HepG2 (cell line): ENCODE results near the gene TLE7. TPM values are rescaled to one million over a fixed set of nuclear protein-coding genes. Genes with fewer than 3 reads are reported as not detected.
A peak's percentile ranks its signal among the peaks of the same experiment; 100 is the strongest.

Source experiments
- ATAC-seq: fragments of 200-7000 bp; cut with Tn5 transposase; 3 replicates; pipeline ENCODE4 v1.9.1; 2020; ENCODE audit warnings: mild to moderate bottlenecking, moderate library complexity
- BruUV-seq: library from RNA; stranded (reverse); fragments of 400-500 nt; replicated peaks from 2 replicates; lab custom pipeline; 2021; lab: Mats Ljungman, UMichigan
- CTCF ChIA-PET: fragments of 300-600 bp; formaldehyde crosslinking; extraction: SDS; loops from one replicate; lab custom pipeline; 2021; ENCODE audit warnings: low total read pairs, inconsistent platforms, low intra/inter-chr PET ratio; lab: Yijun Ruan, JAX
- POLR2A ChIA-PET: fragments of 350-600 bp; sonication (Branson Sonifier 250); formaldehyde crosslinking; loops from one replicate; lab custom pipeline; 2020; ENCODE audit warnings: antibody characterized with exemption, inconsistent platforms; lab: Yijun Ruan, JAX
- DNase-seq: peaks from one replicate; pipeline ENCODE4 v3.0.0-alpha.2; 2015; ENCODE audit warnings: low spot score
- FAIRE-seq: peaks from 3 replicates; lab custom pipeline; 2011; peaks lifted over from hg19 to GRCh38; lab: Jason Lieb, UNC
- H2AFZ ChIP-seq: one replicate; pipeline ENCODE4 v1.6.1; 2011; ENCODE audit warnings: low read length, inconsistent platforms
- H3K27ac ChIP-seq: fragments of 300-600 bp; 3 replicates; pipeline ENCODE4 v1.8.0; 2011; ENCODE audit warnings: mixed run types, mild to moderate bottlenecking, mixed read lengths, low read length, inconsistent platforms; ENCODE audit not compliant: insufficient read depth; ENCODE audit errors: extremely low read length
- H3K27me3 ChIP-seq, 2 experiments: fragments of 200-600 bp in 1 of 2; 2 replicates in 1 of 2; 3 replicates in 1 of 2; pipeline versions ENCODE4 v1.6.0 to v1.8.0; 2011; ENCODE audit warnings: low read length in 2 of 2, mild to moderate bottlenecking in 2 of 2, moderate library complexity in 2 of 2, inconsistent platforms in 1 of 2; ENCODE audit not compliant: insufficient read depth in 2 of 2, control insufficient read depth in 1 of 2
- H3K36me3 ChIP-seq, 2 experiments: fragments of 200-600 bp in 1 of 2; replicated peaks in 1 of 2; 2 replicates in 1 of 2; 3 replicates in 1 of 2; pipeline versions ENCODE4 v1.5.1 to v1.8.0; 2011; ENCODE audit warnings: low read length in 2 of 2, inconsistent platforms in 1 of 2; ENCODE audit not compliant: insufficient read depth in 2 of 2, control insufficient read depth in 1 of 2
- H3K4me1 ChIP-seq: 2 replicates; pipeline ENCODE4 v1.5.1; 2012; ENCODE audit warnings: low read length, inconsistent platforms; ENCODE audit not compliant: insufficient read depth
- H3K4me2 ChIP-seq: 2 replicates; pipeline ENCODE4 v1.6.0; 2011; ENCODE audit warnings: low read depth, low read length, inconsistent platforms
- H3K4me3 ChIP-seq, 3 experiments: fragments of 200-600 bp in 1 of 3; sonication (generic), shearing (Covaris generic) in 1 of 3; replicated peaks in 1 of 3; 2 replicates each; pipeline ENCODE4 v1.5.1; 2011 to 2016; ENCODE audit warnings: low read length in 3 of 3, inconsistent platforms in 2 of 3, low read depth in 2 of 3, mild to moderate bottlenecking in 2 of 3, control low read depth in 1 of 3, mixed read lengths in 1 of 3; ENCODE audit not compliant: insufficient read depth in 1 of 3
- H3K79me2 ChIP-seq: one replicate; pipeline ENCODE4 v1.6.1; 2011; ENCODE audit warnings: low read length, inconsistent platforms; ENCODE audit not compliant: insufficient read depth
- H3K9ac ChIP-seq: 2 replicates; pipeline ENCODE4 v1.6.0; 2011; ENCODE audit warnings: mild to moderate bottlenecking, low read depth, low read length, inconsistent platforms; ENCODE audit not compliant: insufficient read depth
- H3K9me3 ChIP-seq: 2 replicates; pipeline ENCODE4 v1.5.1; 2012; ENCODE audit warnings: mild to moderate bottlenecking, low read length
- H4K20me1 ChIP-seq: 2 replicates; pipeline ENCODE4 v1.6.0; 2011; ENCODE audit warnings: inconsistent platforms, mild to moderate bottlenecking, low read length, moderate library complexity; ENCODE audit not compliant: insufficient read depth
- BORCS8-MEF2B ChIP-seq: sonication (generic); formaldehyde crosslinking; IDR thresholded peaks from 2 replicates; pipeline ENCODE4 v1.8.0; 2022; ENCODE audit warnings: mild to moderate bottlenecking, missing genetic modification reagents
- CSRNP2 ChIP-seq: sonication (generic); formaldehyde crosslinking; conservative IDR thresholded peaks from 2 replicates; pipeline ENCODE4 v1.8.0; 2022; ENCODE audit warnings: low read depth, missing genetic modification reagents
- GATAD2A ChIP-seq: IDR thresholded peaks from 2 replicates; pipeline ENCODE4 v1.6.1; 2016
- HNF4A ChIP-seq: sonication (generic); formaldehyde crosslinking; IDR thresholded peaks from 2 replicates; pipeline ENCODE4 v1.4.0; 2020; ENCODE audit warnings: missing genetic modification reagents
- ZNF589 ChIP-seq: sonication (generic); formaldehyde crosslinking; conservative IDR thresholded peaks from 2 replicates; pipeline ENCODE4 v1.8.0; 2022; ENCODE audit warnings: mild to moderate bottlenecking, moderate library complexity, missing genetic modification reagents
- ZNF737 ChIP-seq: sonication (generic); formaldehyde crosslinking; IDR thresholded peaks from 2 replicates; pipeline ENCODE4 v1.5.0; 2020; ENCODE audit warnings: missing genetic modification reagents, mild to moderate bottlenecking, borderline replicate concordance
- WGBS: methylation state at CpG from one replicate; pipeline ENCODE4 v1.1.6; 2017; ENCODE audit warnings: low lambda C conversion rate; 5-methylcytosine and 5-hydroxymethylcytosine counted together
- in situ Hi-C: cut with HindIII; loops from 2 replicates; pipeline ENCODE4 v1.10.0; 2017; ENCODE audit warnings: low pct_unique_long_range_greater_than_20kb; ENCODE audit not compliant: extremely low pct_ligation_motif_present
- intact Hi-C: fragments of 100-400 bp; cut with micrococcal nuclease; formaldehyde crosslinking; loops from one replicate; pipeline ENCODE4 v1.10.0; 2022; ENCODE audit not compliant: unreplicated experiment
- polyA plus RNA-seq, 8 experiments: library from polyadenylated mRNA; depleted of rRNA in 3 of 8; stranded (reverse) in 7 of 8; unstranded in 1 of 8; fragments of >200 nt; fragmentation: Illumina TruSeq in 4 of 8; extraction: Trizol in 4 of 8; gene quantifications; 2 replicates each; pipeline versions ENCODE4 v1.2.1 to v1.2.3, GENCODE V29; 2011 to 2016; ENCODE audit warnings: low read depth in 4 of 8, missing spikeins in 1 of 8, mixed read lengths in 1 of 8; ENCODE audit not compliant: insufficient read depth in 1 of 8
- total RNA-seq, 5 experiments: library from RNA; depleted of rRNA; stranded (reverse); fragments of >200 nt; fragmentation: Illumina TruSeq; extraction: Trizol; gene quantifications; 2 replicates each; pipeline ENCODE4 v1.2.3, GENCODE V29; 2016; ENCODE audit warnings: low read depth in 1 of 5

The TLE7 gene
- total and polyA plus RNA-seq, 2 of the 13 experiments (the other 11 are each of a cell fraction or from before 2014, with no cell fraction given), result not detected

GRCh38 chr16:71460941-71461340 lies 19.1 kb upstream of the TLE7 start:
- H2AFZ ChIP-seq, result no peak overlapping the region
- ChIA-PET CTCF (no interaction called here), POLR2A (interaction anchor here (1.6 kb wide), 1 partner anchor 150 kb away, joined by 12 read pairs; no protein-coding TSS in a partner anchor)
- intact Hi-C loops (loop anchor here (5.0 kb wide), 1 partner anchor 36 kb away; no protein-coding TSS in a partner anchor), in situ Hi-C loops (no loop called here)
- H3K9ac ChIP-seq, result peak overlapping the region; percentile 86
- no peak for TF ChIP-seq GATAD2A (CRISPR knock-in tag)
- no peak for TF ChIP-seq ZNF589
- peak overlapping the region; percentile 86 for H3K4me2 ChIP-seq
- 97% methylated on average over 1 of the region's 1 CpG for WGBS
- H3K4me3 ChIP-seq, result peak overlapping the region; percentile 73 to 90 (median 89)
- H3K79me2 ChIP-seq, result peaks cover 21% of the 10 kb centered on the region
- FAIRE-seq, result no peak
- no TSS peak for BruUV-seq
- H3K9me3 ChIP-seq, result no peaks in the 10 kb centered on the region
- no peaks in the 10 kb centered on the region; a peak in 1 of 5 replicates for H3K27me3 ChIP-seq
- peaks cover 0 to 4% of the 10 kb centered on the region in 2 experiments; a peak in 2 of 5 replicates for H3K36me3 ChIP-seq
- peaks cover 25% of the 10 kb centered on the region for H3K4me1 ChIP-seq
- H3K27ac ChIP-seq, result peak overlapping the region; percentile 64
- no peak for ATAC-seq
- H4K20me1 ChIP-seq, result no peaks in the 10 kb centered on the region
- DNase-seq, result no peak

GRCh38 chr16:71460236-71460635 lies 18.4 kb upstream of the TLE7 start:
- Histone ChIP-seq H3K4me2 (peak overlapping the region; percentile 86), H3K9me3 (no peaks in the 10 kb centered on the region), H3K9ac (no peak overlapping the region), H2AFZ (no peak overlapping the region), H3K4me1 (peaks cover 25% of the 10 kb centered on the region), H3K27me3 (no peaks in the 10 kb centered on the region; a peak in 1 of 5 replicates), H3K79me2 (peaks cover 21% of the 10 kb centered on the region), H4K20me1 (no peaks in the 10 kb centered on the region), H3K4me3 (peak overlapping the region in 1 of 3 experiments; percentile 5; a peak in 1 of 6 replicates), H3K27ac (no peak overlapping the region), H3K36me3 (peaks cover under 1 to 4% of the 10 kb centered on the region in 2 experiments; a peak in 2 of 5 replicates)
- POLR2A ChIA-PET, result no interaction called here
- ATAC-seq (no peak), DNase-seq (no peak), FAIRE-seq (no peak)
- BruUV-seq, result no TSS peak
- in situ Hi-C loops (no loop called here), intact Hi-C loops (loop anchor here (5.0 kb wide), 1 partner anchor 37 kb away; no protein-coding TSS in a partner anchor)
- CTCF ChIA-PET, result no interaction called here
- WGBS, result 88% methylated on average over 4 of the region's 4 CpGs
- no peak for TF ChIP-seq HNF4A (CRISPR knock-in tag)
- TF ChIP-seq CSRNP2, result no peak
- no peak for TF ChIP-seq BORCS8-MEF2B
- no peak for TF ChIP-seq ZNF737
